Muscle layer of colon (tissue), 2 donors: Measurements from ENCODE around the gene STK35.
"Not testable (repeated sequence)": the region's sequence is repeated elsewhere in the genome, so short reads cannot be mapped to it uniquely, and the experiment has no call there.

ENCODE experiments used
- H3K27ac ChIP-seq: one replicate; pipeline ENCODE4 v1.7.0; 2013; ENCODE audit warnings: low read depth, mild to moderate bottlenecking, low read length, moderate library complexity
- H3K27me3 ChIP-seq, 2 donors: one replicate each; pipeline ENCODE4 v1.7.0; 2013; ENCODE audit warnings: low read length in 2 of 2, mild to moderate bottlenecking in 2 of 2; ENCODE audit not compliant: insufficient read depth in 2 of 2, control insufficient read depth in 1 of 2
- H3K36me3 ChIP-seq: one replicate; pipeline ENCODE4 v1.7.0; 2013; ENCODE audit warnings: mild to moderate bottlenecking, low read length; ENCODE audit not compliant: insufficient read depth
- H3K4me1 ChIP-seq: one replicate; pipeline ENCODE4 v1.7.0; 2013; ENCODE audit warnings: mild to moderate bottlenecking, low read length; ENCODE audit not compliant: insufficient read depth
- H3K4me3 ChIP-seq, 2 donors: one replicate each; pipeline ENCODE4 v1.7.0; 2013; ENCODE audit warnings: low read length in 2 of 2, low read depth in 1 of 2, mild to moderate bottlenecking in 1 of 2, moderate library complexity in 1 of 2
- H3K9ac ChIP-seq: one replicate; pipeline ENCODE4 v1.7.0; 2013; ENCODE audit warnings: low read length
- H3K9me3 ChIP-seq: one replicate; pipeline ENCODE4 v1.7.0; 2013; ENCODE audit warnings: mild to moderate bottlenecking, low read length
- donor health status: abdominal sarcoma.
- donor health status: Adenocarcinoma of cecum.

Gene STK35

GRCh38 chr20:2165871-2166270, 64.2 kb downstream of the STK35 start:
- no peaks in the 10 kb centered on the region for H3K9me3 ChIP-seq
- H3K9ac ChIP-seq = no peak overlapping the region
- H3K4me3 ChIP-seq = no peak overlapping the region
- H3K4me1 ChIP-seq = no peaks in the 10 kb centered on the region
- no peaks in the 10 kb centered on the region for H3K27me3 ChIP-seq
- H3K27ac ChIP-seq = no peak overlapping the region
- H3K36me3 ChIP-seq = no peaks in the 10 kb centered on the region

GRCh38 chr20:2167112-2167511, 65.5 kb downstream of the STK35 start:
- Histone ChIP-seq H3K36me3 (no peaks in the 10 kb centered on the region), H3K4me3 (no peak overlapping the region), H3K4me1 (no peaks in the 10 kb centered on the region), H3K27ac (no peak overlapping the region), H3K9ac (no peak overlapping the region), H3K9me3 (no peaks in the 10 kb centered on the region), H3K27me3 (no peaks in the 10 kb centered on the region)

- H3K27ac ChIP-seq = no peak overlapping the region
- no peaks in the 10 kb centered on the region for H3K4me1 ChIP-seq
- H3K9me3 ChIP-seq = no peaks in the 10 kb centered on the region
- H3K4me3 ChIP-seq = no peak overlapping the region
- H3K9ac ChIP-seq = no peak overlapping the region
- no peaks in the 10 kb centered on the region for H3K36me3 ChIP-seq
- H3K27me3 ChIP-seq = no peaks in the 10 kb centered on the region
Measured at GRCh38 chr20:2168946-2169345, 67.3 kb downstream of the STK35 start.

- Histone ChIP-seq H3K9me3 (no peaks in the 10 kb centered on the region), H3K27ac (no peak overlapping the region), H3K27me3 (no peaks in the 10 kb centered on the region), H3K9ac (no peak overlapping the region), H3K36me3 (no peaks in the 10 kb centered on the region), H3K4me3 (no peak overlapping the region), H3K4me1 (no peaks in the 10 kb centered on the region)
Measured at GRCh38 chr20:2169456-2170088, 67.9 kb downstream of the STK35 start.

- Histone ChIP-seq H3K9ac (no peak overlapping the region), H3K36me3 (no peaks in the 10 kb centered on the region), H3K4me3 (no peak overlapping the region), H3K27me3 (no peaks in the 10 kb centered on the region), H3K4me1 (no peaks in the 10 kb centered on the region), H3K27ac (no peak overlapping the region), H3K9me3 (no peaks in the 10 kb centered on the region)
Measured at GRCh38 chr20:2170404-2170803, 68.8 kb downstream of the STK35 start.

- H3K27me3 ChIP-seq = no peaks in the 10 kb centered on the region
- H3K9ac ChIP-seq = no peak overlapping the region
- H3K4me3 ChIP-seq = no peak overlapping the region
- H3K36me3 ChIP-seq = no peaks in the 10 kb centered on the region
- H3K9me3 ChIP-seq = no peaks in the 10 kb centered on the region
- no peaks in the 10 kb centered on the region for H3K4me1 ChIP-seq
- no peak overlapping the region for H3K27ac ChIP-seq
Measured at GRCh38 chr20:2171266-2171790, 69.7 kb downstream of the STK35 start.

- H3K27me3 ChIP-seq, H3K9ac ChIP-seq, H3K9me3 ChIP-seq, H3K27ac ChIP-seq, H3K36me3 ChIP-seq, H3K4me3 ChIP-seq, H3K4me1 ChIP-seq: not testable (repeated sequence)
Measured at GRCh38 chr20:2171840-2172239, 70.2 kb downstream of the STK35 start.

GRCh38 chr20:2172305-2173175, 70.9 kb downstream of the STK35 start:
- H3K27ac ChIP-seq = no peak overlapping the region
- H3K9me3 ChIP-seq = no peaks in the 10 kb centered on the region
- H3K27me3 ChIP-seq = no peaks in the 10 kb centered on the region
- no peak overlapping the region for H3K4me3 ChIP-seq
- no peaks in the 10 kb centered on the region for H3K4me1 ChIP-seq
- H3K9ac ChIP-seq = no peak overlapping the region
- H3K36me3 ChIP-seq = no peaks in the 10 kb centered on the region

- Histone ChIP-seq H3K27ac (no peak overlapping the region), H3K4me1 (no peaks in the 10 kb centered on the region), H3K4me3 (no peak overlapping the region), H3K36me3 (no peaks in the 10 kb centered on the region), H3K27me3 (no peaks in the 10 kb centered on the region), H3K9me3 (no peaks in the 10 kb centered on the region), H3K9ac (no peak overlapping the region)
Measured at GRCh38 chr20:2173186-2173585, 71.6 kb downstream of the STK35 start.

- Histone ChIP-seq H3K36me3 (no peaks in the 10 kb centered on the region), H3K27ac (no peak overlapping the region), H3K9me3 (no peaks in the 10 kb centered on the region), H3K4me3 (no peak overlapping the region), H3K9ac (no peak overlapping the region), H3K4me1 (no peaks in the 10 kb centered on the region), H3K27me3 (no peaks in the 10 kb centered on the region)
Measured at GRCh38 chr20:2174067-2174466, 72.4 kb downstream of the STK35 start.

GRCh38 chr20:2176946-2177345, 75.3 kb downstream of the STK35 start:
- H3K4me3 ChIP-seq = no peak overlapping the region
- H3K4me1 ChIP-seq = no peaks in the 10 kb centered on the region
- no peaks in the 10 kb centered on the region for H3K36me3 ChIP-seq
- H3K9me3 ChIP-seq = no peaks in the 10 kb centered on the region
- H3K27me3 ChIP-seq = no peaks in the 10 kb centered on the region
- H3K9ac ChIP-seq = no peak overlapping the region
- no peak overlapping the region for H3K27ac ChIP-seq
